ENCODE data around the gene CHAC1.
A peak's percentile ranks its signal among the peaks of the same experiment; 100 is the strongest.

The CHAC1 gene

DNA sequence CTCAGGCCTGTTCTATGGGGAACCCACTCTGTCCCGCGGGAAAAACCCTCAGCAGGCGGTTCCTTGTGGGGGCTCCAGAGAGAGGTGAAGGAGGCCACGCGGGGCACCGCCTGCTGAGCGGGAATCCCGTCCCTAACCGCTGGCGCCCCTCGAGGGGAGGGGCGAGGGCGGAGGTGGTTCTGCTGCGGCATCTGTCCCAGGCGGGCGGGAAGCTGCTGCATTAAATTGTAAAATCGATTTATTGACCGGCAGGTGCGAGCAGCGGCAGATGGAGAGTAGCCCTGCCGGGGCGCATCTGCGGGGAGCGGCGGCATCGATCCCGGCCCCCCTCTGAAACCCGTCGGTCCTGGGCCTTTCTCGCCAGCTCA, 27.8 kb upstream of the CHAC1 start:
- DNase-seq, result no peak

DNA sequence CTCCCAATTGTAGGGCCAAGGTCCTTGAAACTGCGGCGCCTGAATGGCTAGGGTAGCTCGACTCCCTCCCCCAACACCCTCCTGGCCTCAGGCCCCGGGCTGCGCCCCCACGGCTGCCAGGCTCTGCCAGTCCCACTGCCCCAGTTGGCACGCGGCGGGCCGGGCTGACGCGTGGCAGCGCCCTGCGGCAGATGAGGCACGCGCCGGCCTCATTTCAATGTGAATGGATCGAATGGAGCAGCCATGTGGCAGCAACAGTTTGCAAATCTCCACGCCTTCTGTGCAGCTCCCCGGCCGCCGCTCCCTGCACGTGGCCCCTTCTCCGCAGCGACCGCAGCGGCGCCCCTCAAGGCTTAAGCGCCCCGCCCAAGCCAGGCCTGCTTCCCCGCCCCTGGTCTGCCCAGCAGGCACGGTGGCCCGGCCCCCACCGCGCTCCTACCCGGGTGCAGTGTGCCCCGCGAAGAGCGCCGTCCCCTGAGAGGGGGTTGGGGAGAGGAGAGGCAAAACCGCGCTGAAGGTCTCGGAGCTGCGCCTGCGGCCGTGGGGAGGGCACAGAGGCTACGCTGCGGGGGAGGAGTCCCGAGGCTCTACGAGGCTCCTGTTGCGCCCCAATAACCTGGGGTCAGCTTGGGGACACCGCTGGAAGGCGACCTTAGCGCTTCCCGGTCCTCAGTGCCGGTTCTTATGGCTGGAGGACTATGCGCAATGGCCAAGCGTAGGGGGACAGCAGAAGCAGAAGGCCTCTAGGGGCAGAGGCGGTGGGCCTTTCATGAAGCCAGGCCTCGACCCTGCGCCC, 27.2 kb upstream of the CHAC1 start:
- no peak for DNase-seq

DNA sequence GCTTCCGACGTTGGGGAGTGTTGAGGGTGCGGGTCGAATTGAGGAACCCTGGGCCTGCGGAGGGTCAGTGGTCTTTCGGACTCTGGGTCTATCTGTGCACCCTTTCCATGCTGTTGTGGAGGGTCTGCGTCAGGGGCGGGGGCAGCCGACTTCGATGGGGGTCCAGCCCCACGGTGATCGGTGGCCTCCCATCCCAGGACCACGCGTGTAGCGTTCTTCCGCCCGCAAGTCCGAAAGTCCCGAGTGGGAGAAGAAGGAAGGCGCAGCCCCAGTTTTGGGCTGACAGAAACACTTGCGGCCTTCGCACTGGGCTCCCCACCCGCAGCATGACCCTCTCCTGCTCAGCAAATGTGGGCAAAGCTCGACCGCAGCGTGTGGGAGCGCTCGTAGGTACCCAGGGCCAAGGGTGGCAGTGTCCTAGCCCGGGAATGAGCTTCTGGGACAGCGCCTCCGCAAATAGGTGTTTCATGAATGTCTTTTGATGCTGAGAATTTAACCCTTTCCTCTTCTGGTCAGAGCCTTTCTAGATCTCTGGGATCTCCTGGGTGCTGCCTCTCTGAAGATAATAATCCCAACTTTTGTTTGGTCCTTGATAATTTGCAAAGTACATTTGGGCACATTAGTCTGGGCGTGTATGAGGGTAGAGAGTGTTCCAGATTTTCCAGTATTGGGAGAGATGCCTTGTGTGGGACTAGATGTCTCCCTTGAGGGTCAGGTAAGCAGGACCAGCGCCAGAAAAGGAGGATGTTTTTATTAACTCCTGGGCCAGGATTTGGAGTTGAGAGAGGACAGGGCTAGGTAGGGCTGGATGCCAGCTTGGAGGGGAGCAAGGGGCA, 26.4 kb upstream of the CHAC1 start:
- DNase-seq, result no peak

DNA sequence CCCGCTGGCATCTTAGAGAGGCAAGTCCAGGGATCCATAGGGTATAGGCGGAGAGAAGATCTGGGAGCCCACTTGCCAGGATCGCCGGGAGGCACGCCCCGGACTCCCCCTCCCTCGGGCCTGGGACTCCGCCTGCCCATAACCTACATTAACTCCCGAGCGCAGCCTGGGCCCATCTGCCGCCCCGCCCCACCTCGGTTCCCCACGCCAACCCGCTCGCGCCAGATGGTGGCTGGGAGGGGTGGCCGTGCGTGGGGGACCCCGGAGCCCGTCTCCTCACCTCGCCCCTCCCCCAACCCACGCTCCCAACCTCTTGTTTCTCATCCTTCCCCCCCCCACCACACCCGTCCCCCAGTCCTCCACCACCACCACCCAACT, 25.8 kb upstream of the CHAC1 start:
- no peak for DNase-seq

DNA sequence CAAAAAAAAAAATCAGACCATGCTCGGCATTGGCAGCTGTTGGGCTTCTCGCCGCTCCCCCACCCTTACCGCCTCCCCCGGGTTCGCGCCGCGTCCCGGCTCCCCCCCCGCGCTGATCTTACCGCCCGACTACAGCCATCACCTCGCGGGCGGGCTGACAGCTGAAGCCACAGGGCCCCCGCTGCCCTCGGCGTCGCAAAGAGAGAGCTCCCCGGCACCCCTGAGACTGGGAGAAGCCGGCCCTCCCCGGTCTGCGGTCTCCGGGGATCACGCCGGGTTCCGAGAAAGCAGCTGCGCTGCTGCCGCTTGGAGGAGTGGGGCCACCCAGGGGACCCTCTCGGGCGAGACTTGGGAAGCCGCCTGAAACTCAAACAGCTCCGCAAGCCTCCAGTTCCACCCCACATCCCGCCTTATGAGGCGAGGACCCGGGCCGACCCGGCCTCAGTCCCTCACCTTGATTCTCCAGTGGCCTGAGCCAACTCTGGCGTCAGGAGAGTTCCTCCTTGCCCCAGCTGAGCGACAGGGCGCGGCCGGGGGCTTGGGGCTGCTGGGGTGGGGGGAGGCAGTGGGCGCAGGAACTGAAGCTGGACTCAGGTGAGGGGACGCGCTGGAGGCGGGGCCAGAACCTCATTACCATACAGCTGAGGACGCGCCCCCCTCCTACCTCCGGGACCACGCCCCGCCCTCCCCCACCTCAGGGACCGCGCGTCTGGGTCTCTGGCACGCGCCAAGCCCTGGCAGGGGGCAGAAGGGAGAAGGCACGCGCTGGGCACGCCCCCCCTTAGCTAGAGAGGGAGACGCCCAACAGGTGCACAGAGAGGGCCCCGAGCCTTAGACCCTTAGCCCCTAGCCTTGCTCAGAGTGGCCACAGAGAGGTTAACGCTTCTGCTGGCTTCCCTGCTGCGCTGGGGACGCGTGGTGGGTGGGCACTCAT, 25.1 kb upstream of the CHAC1 start:
- DNase-seq, result no peak

DNA sequence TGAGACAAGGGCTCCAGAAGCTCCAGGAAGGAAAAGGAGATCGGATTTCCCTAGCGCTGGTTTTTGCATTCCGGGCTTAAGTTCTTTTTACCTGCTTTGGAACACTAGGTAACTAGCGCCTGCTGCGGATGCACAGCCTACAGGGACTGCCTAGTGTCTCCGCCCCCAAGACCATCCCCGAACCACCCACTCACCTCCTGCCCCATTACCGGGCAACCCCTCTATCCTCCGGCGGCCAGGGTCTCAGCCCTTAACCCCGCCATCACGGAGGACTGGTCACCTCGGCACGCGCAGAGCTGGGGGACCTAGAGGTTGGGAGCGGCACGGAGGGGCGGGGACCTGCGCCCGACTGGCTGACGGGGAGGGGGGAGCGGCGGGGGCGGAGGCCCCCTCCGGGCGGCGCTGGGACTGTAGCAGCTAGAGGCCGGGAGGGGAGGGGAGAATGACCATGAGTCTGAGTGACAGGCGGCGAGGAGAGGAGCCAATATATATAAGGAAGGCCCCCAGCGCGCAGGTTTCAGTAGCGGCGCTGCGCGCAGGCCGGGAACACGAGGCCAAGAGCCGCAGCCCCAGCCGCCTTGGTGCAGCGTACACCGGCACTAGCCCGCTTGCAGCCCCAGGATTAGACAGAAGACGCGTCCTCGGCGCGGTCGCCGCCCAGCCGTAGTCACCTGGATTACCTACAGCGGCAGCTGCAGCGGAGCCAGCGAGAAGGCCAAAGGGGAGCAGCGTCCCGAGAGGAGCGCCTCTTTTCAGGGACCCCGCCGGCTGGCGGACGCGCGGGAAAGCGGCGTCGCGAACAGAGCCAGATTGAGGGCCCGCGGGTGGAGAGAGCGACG, 24.2 kb upstream of the CHAC1 start, which contains the start of gene DLL4:
Gene DLL4 (plus strand): TSS at position 520 of the 839 bp plus-strand sequence. CDS start 329 bp downstream, outside the sequence.
- peak; percentile 71 for DNase-seq

DNA sequence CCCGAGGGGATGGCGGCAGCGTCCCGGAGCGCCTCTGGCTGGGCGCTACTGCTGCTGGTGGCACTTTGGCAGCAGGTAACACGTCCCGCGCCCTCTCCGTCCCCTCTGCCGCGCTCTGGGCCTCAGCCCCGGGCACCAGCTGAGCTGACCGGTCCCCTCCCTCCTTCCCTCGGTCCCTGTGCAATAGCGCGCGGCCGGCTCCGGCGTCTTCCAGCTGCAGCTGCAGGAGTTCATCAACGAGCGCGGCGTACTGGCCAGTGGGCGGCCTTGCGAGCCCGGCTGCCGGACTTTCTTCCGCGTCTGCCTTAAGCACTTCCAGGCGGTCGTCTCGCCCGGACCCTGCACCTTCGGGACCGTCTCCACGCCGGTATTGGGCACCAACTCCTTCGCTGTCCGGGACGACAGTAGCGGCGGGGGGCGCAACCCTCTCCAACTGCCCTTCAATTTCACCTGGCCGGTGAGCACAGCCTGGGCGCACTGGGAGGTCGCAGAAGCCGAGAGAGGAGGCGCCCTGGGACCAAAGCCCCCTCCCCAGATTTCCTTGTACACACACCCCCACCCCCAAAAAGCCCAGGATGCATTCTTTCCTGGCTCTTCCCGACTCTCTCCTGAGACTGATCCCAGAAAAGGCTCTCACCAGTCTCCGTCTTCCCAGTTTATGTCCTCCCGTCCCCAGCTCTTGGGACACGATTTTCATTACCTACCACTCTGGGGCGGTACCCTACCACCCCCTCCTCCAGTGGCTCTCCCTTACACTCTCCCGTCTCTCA, 23.4 kb upstream of the CHAC1 start:
- peak; percentile 81 for DNase-seq

DNA sequence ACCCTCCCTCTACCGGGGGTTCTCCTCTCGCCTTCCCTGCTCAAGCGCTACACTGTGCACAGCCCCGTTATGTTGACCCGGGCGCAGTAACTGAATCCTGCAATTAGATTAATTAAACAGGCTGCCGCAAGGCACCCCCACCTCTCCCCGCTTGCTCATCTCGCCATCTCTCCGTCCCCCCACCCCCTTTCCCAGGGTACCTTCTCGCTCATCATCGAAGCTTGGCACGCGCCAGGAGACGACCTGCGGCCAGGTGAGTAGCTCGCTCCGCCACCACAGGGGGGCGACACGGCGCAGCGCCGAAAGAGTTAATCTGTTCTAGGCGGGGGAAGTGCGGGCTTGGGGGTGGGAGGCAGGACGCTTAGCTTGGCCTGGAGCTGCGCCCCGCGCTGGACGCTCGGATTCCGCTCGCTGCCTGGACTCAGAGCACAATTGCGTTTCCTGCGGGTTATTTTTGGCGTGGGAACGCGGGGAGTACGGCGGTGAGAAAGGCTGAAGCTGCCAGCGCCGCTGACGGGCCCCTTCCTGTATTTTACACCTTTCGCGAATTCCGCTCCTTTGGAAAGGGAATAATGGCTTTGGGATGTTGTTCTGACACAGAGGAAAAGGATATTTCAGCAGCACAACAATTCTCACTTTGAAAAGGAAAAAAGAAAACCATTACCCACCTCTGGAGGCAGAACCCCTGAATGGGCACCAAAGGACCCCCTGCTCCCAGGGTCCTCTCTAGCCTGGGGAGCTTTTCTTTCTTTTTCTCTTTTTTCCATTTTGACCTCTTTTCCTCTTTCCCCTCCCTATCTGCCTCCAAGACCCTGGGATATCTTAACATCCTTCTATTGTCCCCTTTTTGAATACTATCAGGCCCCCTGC, 22.6 kb upstream of the CHAC1 start:
- peak; percentile 75 for DNase-seq

DNA sequence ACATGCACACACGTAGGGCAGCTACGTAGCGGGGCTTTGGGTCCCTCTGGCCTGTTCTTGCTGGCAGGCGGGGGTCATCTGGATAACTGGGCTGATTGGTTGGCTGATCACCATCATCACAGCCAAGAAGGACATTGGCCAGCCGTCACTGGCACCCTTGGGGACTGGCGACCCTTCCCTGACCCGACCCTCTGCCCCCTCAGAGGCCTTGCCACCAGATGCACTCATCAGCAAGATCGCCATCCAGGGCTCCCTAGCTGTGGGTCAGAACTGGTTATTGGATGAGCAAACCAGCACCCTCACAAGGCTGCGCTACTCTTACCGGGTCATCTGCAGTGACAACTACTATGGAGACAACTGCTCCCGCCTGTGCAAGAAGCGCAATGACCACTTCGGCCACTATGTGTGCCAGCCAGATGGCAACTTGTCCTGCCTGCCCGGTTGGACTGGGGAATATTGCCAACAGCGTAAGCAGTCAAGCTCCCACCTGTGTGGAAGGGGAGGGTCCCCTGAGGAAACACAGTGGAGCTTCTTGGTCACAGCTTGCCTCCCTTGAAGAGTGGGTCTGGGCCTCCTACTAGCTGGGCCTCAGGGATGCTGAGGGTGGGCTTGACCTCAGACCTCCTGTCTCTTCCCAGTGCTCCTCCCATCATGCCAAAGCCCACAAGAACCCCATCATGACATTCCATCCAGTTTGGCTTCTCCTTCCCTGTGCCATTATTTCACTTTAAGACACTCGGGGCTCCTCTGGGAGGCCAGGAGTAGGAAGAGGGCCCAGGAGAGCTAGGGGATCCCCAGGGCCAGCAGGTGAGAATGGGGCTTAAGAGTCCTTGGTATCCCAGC, 21.8 kb upstream of the CHAC1 start:
- no peak for DNase-seq

DNA sequence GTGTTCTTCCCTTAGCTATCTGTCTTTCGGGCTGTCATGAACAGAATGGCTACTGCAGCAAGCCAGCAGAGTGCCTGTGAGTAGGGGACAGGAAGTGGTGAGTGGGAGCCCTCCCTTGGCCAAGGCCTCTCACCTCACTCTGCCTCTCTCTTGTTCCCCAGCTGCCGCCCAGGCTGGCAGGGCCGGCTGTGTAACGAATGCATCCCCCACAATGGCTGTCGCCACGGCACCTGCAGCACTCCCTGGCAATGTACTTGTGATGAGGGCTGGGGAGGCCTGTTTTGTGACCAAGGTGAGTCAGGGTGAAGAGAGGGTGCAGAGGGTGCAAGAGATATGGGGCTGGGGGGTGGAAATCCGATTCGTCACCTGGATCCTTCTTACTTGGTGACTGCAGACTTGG, 21.1 kb upstream of the CHAC1 start:
- DNase-seq, result no peak

DNA sequence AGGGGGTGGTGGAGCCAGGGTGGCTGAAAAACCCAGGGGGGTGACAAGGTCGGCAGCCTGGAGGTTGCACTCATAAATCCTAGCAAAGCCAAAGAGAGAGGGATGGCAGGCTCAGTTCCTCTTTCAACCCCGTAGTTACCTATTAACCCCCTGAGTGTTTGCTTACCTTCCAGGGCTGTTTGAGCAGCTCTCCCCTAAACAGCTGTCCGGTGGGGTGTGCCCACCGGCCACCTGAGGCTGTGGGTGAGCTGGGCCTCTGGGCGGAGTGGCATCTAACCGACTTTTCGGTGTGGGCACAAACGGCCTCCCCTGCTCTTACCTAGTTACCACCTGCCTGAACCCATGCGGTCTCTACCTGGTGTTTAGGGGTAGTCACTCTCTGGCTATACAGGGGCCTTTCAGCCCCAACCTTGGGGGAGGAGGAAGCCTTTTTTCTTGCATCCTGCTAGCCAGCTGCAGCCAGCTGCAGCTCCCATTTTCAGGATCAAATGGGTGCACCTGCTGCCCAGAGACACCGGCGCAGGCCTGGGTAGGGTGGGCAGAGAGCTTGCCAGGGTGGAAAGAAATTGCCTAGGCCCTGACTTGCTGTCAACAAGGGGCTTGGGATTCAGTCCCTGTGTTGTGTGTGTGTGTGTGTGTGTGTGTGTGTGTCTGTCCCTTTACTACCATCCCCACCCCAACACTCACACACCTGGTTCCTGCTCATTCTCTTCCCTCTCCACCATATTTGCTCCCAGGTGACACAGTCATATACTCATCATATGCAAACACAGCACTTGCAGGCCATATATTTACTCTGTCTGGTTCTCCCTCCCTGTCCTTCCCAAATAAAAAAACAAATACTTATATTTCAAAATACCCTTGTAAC, 20.4 kb upstream of the CHAC1 start:
- no peak for DNase-seq

DNA sequence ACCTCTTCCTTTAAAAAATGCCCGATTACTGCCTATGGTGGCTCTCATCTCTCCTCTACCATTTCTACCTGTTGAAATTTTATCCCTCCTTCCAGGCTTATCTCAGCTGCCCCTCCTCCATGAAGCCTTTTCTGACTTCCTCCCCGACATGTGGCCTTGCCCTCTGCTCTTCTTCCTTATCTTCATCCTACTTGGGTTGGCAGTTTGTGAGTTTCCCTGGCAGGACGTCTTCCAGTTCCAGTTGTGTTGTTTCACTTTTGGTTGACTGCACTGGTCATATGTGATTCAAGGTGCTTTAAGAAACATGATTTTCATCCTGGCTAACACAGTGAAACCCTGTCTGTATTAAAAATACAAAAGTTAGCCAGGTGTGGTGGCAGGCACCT, 19.8 kb upstream of the CHAC1 start:
- DNase-seq, result no peak

DNA sequence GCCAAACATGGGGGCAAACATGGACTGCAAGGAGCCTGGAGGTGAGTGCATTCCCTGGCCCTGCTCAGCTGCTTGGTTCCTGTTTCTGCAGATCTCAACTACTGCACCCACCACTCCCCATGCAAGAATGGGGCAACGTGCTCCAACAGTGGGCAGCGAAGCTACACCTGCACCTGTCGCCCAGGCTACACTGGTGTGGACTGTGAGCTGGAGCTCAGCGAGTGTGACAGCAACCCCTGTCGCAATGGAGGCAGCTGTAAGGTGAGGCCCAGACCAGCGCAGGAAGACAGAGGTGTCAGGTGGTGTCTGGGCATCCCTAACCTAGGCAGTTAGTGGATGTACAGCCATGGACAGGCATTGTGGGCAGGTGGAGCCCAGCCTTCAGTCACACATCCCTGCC, 18.8 kb upstream of the CHAC1 start:
- no peak for DNase-seq

DNA sequence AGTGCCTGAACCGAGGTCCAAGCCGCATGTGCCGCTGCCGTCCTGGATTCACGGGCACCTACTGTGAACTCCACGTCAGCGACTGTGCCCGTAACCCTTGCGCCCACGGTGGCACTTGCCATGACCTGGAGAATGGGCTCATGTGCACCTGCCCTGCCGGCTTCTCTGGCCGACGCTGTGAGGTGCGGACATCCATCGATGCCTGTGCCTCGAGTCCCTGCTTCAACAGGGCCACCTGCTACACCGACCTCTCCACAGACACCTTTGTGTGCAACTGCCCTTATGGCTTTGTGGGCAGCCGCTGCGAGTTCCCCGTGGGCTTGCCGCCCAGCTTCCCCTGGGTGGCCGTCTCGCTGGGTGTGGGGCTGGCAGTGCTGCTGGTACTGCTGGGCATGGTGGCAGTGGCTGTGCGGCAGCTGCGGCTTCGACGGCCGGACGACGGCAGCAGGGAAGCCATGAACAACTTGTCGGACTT, 17.0 kb upstream of the CHAC1 start:
- DNase-seq, result no peak

DNA sequence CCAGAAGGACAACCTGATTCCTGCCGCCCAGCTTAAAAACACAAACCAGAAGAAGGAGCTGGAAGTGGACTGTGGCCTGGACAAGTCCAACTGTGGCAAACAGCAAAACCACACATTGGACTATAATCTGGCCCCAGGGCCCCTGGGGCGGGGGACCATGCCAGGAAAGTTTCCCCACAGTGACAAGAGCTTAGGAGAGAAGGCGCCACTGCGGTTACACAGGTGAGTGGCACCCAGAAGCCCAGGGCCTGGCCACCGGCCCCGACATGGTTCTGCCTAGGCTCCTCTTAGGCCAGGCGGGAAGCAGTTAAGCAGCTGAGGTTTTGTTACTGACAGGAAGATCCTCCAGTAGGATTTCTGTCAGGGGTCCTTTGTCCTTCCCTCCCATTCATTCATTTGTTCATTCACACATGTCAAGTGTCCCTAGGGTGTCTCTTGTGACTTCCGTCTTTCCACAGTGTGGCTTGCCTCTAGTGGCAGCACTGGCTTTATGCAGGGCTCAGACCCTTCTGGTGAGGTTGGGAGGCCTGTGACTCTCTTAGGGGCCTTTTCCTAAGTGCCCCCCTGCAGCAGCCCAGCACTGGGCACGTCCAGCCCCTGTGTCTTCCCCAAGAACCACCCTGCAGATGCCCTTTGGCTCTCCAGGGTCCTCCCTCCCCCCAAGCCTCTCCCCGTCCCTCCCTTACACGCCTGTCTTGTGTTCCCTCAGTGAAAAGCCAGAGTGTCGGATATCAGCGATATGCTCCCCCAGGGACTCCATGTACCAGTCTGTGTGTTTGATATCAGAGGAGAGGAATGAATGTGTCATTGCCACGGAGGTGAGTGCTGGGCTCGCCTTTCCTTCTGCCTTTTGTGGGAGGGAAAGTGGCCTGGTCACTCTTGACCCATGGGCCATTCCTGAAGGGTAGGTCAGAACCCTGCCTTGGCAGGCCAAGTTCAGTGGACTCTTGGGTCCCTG, 16.3 kb upstream of the CHAC1 start:
- no peak for DNase-seq

DNA sequence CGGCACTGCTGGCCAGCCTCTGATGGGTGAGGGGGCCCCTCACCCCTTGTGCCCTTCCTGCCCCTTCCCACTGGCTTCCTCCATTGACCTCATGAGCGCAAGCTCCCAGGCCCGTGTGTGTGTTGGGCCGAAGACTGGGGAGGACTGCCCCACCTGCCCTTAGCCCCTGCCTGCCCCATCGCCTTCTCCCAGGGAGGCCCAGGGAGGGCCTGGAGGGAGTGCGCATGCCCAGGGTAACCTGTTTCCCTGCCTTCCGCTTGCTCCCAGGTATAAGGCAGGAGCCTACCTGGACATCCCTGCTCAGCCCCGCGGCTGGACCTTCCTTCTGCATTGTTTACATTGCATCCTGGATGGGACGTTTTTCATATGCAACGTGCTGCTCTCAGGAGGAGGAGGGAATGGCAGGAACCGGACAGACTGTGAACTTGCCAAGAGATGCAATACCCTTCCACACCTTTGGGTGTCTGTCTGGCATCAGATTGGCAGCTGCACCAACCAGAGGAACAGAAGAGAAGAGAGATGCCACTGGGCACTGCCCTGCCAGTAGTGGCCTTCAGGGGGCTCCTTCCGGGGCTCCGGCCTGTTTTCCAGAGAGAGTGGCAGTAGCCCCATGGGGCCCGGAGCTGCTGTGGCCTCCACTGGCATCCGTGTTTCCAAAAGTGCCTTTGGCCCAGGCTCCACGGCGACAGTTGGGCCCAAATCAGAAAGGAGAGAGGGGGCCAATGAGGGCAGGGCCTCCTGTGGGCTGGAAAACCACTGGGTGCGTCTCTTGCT, 15.3 kb upstream of the CHAC1 start:
- no peak for DNase-seq

All from right forelimb (tissue), 1 donor.